GM23338 (cell line): ENCODE results near the gene TMEM218. TPM values are rescaled to one million over a fixed set of nuclear protein-coding genes. Genes with fewer than 3 reads are reported as not detected.

Experiments used
- ATAC-seq: fragments of 200-7000 bp; cut with Tn5 transposase; 3 replicates; pipeline ENCODE4 v1.9.1; 2020
- DNase-seq: peaks from one replicate; pipeline ENCODE4 v3.0.0-alpha.2; 2015; ENCODE audit warnings: low spot score
- H2AFZ ChIP-seq: fragments of 200-600 bp; sonication (generic); 2 replicates; pipeline ENCODE4 v1.8.0; 2016; ENCODE audit warnings: antibody characterized with exemption, mild to moderate bottlenecking, moderate library complexity
- H3F3A ChIP-seq: fragments of 200-600 bp; sonication (generic); replicated peaks from 2 replicates; pipeline ENCODE4 v1.8.0; 2017; ENCODE audit warnings: antibody characterized with exemption, mixed run types, low read depth
- H3K27ac ChIP-seq: fragments of 200-600 bp; sonication (generic); 2 replicates; pipeline ENCODE4 v1.6.1; 2016; ENCODE audit warnings: low read depth
- H3K27me3 ChIP-seq: fragments of 200-600 bp; sonication (generic); 2 replicates; pipeline ENCODE4 v1.8.0; 2016; ENCODE audit warnings: mild to moderate bottlenecking, mixed run types, moderate library complexity; ENCODE audit not compliant: insufficient read depth
- H3K36me3 ChIP-seq: fragments of 200-600 bp; sonication (generic); 2 replicates; pipeline ENCODE4 v1.8.0; 2016; ENCODE audit warnings: mild to moderate bottlenecking; ENCODE audit not compliant: insufficient read depth
- H3K4me1 ChIP-seq: fragments of 200-600 bp; sonication (generic); 2 replicates; pipeline ENCODE4 v1.8.0; 2016; ENCODE audit warnings: mild to moderate bottlenecking, moderate library complexity; ENCODE audit not compliant: insufficient read depth
- H3K4me2 ChIP-seq: fragments of 200-600 bp; sonication (generic); 2 replicates; pipeline ENCODE4 v1.7.1; 2017; ENCODE audit warnings: mixed run types
- H3K4me3 ChIP-seq: fragments of 200-600 bp; sonication (generic); 2 replicates; pipeline ENCODE4 v1.6.1; 2016; ENCODE audit warnings: mixed run types
- H3K79me2 ChIP-seq: fragments of 200-600 bp; sonication (generic); replicated peaks from 2 replicates; pipeline ENCODE4 v1.8.0; 2017; ENCODE audit warnings: mild to moderate bottlenecking; ENCODE audit not compliant: insufficient read depth
- H3K9me2 ChIP-seq: fragments of 200-600 bp; sonication (generic); 2 replicates; pipeline ENCODE4 v1.8.0; 2017; ENCODE audit not compliant: insufficient read depth
- H4K20me1 ChIP-seq: fragments of 200-600 bp; sonication (generic); replicated peaks from 2 replicates; pipeline ENCODE4 v1.8.0; 2017; ENCODE audit warnings: mild to moderate bottlenecking; ENCODE audit not compliant: insufficient read depth
- H3K27ac Mint-ChIP-seq: 2 replicates; pipeline ENCODE4 v1.8.0; 2020; ENCODE audit warnings: inconsistent platforms, mild to moderate bottlenecking, moderate library complexity, mixed read lengths
- H3K27me3 Mint-ChIP-seq: 3 replicates; pipeline ENCODE4 v1.8.0; 2022; ENCODE audit warnings: low read depth, mild to moderate bottlenecking, moderate library complexity, mixed read lengths, inconsistent platforms; ENCODE audit not compliant: insufficient read depth, poor library complexity
- H3K36me3 Mint-ChIP-seq: 3 replicates; pipeline ENCODE4 v1.8.0; 2021; ENCODE audit warnings: low read depth, mild to moderate bottlenecking, inconsistent platforms, moderate library complexity, mixed read lengths
- H3K4me1 Mint-ChIP-seq: 3 replicates; pipeline ENCODE4 v1.8.0; 2020; ENCODE audit warnings: mild to moderate bottlenecking, inconsistent platforms, mixed read lengths
- H3K4me3 Mint-ChIP-seq: 3 replicates; pipeline ENCODE4 v1.8.0; 2021; ENCODE audit warnings: moderate library complexity, mild to moderate bottlenecking, inconsistent platforms, mixed read lengths
- H3K9me3 Mint-ChIP-seq: 3 replicates; pipeline ENCODE4 v1.8.0; 2020; ENCODE audit warnings: moderate library complexity, mild to moderate bottlenecking, inconsistent platforms, mixed read lengths
- CREB1 ChIP-seq: fragments of 250-450 bp; sonication (Bioruptor Pico); IDR thresholded peaks from 2 replicates; pipeline ENCODE4 v1.5.0; 2020; ENCODE audit warnings: low read depth, mild to moderate bottlenecking, moderate library complexity
- EZH2 ChIP-seq: fragments of 200-600 bp; sonication (generic); IDR thresholded peaks from one replicate; pipeline ENCODE4 v1.8.0; 2017; ENCODE audit warnings: antibody characterized with exemption, mild to moderate bottlenecking, low read depth; ENCODE audit not compliant: unreplicated experiment
- EZH2phosphoT487 ChIP-seq: fragments of 200-600 bp; sonication (generic); IDR thresholded peaks from one replicate; pipeline ENCODE4 v1.8.1; 2018; ENCODE audit warnings: antibody characterized with exemption; ENCODE audit not compliant: unreplicated experiment
- JUNB ChIP-seq: IDR thresholded peaks from one replicate; pipeline ENCODE4 v1.6.1; 2016; ENCODE audit warnings: antibody characterized with exemption; ENCODE audit not compliant: unreplicated experiment
- NANOG ChIP-seq: IDR thresholded peaks from 2 replicates; pipeline ENCODE4 v1.6.1; 2016; ENCODE audit warnings: antibody characterized with exemption, borderline replicate concordance
- POLR2AphosphoS5 ChIP-seq: IDR thresholded peaks from 2 replicates; pipeline ENCODE4 v1.6.1; 2016; ENCODE audit warnings: antibody characterized with exemption, low read depth
- REST ChIP-seq: IDR thresholded peaks from one replicate; pipeline ENCODE4 v1.6.1; 2018; ENCODE audit warnings: antibody characterized with exemption; ENCODE audit not compliant: unreplicated experiment
- STAT1 ChIP-seq: IDR thresholded peaks from one replicate; pipeline ENCODE4 v1.6.1; 2016; ENCODE audit warnings: antibody characterized with exemption; ENCODE audit not compliant: unreplicated experiment
- ZNF114 ChIP-seq: fragments of 250-450 bp; sonication (Bioruptor Pico); IDR thresholded peaks from 2 replicates; pipeline ENCODE4 v1.5.0; 2020; ENCODE audit warnings: mild to moderate bottlenecking, moderate library complexity
- ZNF331 ChIP-seq: fragments of 250-450 bp; sonication (Bioruptor Pico); IDR thresholded peaks from 2 replicates; pipeline ENCODE4 v1.5.0; 2020; ENCODE audit warnings: low read depth, mild to moderate bottlenecking, moderate library complexity
- ZNF462 ChIP-seq: fragments of 250-450 bp; sonication (Bioruptor Pico); IDR thresholded peaks from 2 replicates; pipeline ENCODE4 v1.5.0; 2020; ENCODE audit warnings: mild to moderate bottlenecking, moderate library complexity
- polyA plus RNA-seq: library from polyadenylated mRNA; unstranded; fragments of >200 nt; fragmentation: Nextera tagmentation; extraction: Ambion mirVana; gene quantifications from 2 replicates; pipeline ENCODE4 v1.2.1, GENCODE V29; 2016
- total RNA-seq: library from RNA; depleted of rRNA; stranded (reverse); fragments of >200 nt; shearing (Covaris generic); gene quantifications from 2 replicates; pipeline ENCODE4 v1.2.3, GENCODE V29; 2014
- TF ChIP-seq, protein P1 (sequence below), 2 experiments: fragments of 200-600 bp in 1 of 2; sonication (generic) in 1 of 2; conservative IDR thresholded peaks; 2 replicates each; pipeline versions ENCODE4 v1.5.1 to v1.6.1; 2016 to 2017; ENCODE audit warnings: antibody characterized with exemption in 2 of 2, low read depth in 2 of 2, mild to moderate bottlenecking in 2 of 2, moderate library complexity in 1 of 2
- TF ChIP-seq, protein P2 (sequence below): IDR thresholded peaks from 2 replicates; pipeline ENCODE4 v1.6.1; 2016; ENCODE audit warnings: antibody characterized with exemption

TMEM218 gene
- total and polyA plus RNA-seq, 2 experiments from 2014 or later: 23.7 to 24.2 TPM

DNA sequence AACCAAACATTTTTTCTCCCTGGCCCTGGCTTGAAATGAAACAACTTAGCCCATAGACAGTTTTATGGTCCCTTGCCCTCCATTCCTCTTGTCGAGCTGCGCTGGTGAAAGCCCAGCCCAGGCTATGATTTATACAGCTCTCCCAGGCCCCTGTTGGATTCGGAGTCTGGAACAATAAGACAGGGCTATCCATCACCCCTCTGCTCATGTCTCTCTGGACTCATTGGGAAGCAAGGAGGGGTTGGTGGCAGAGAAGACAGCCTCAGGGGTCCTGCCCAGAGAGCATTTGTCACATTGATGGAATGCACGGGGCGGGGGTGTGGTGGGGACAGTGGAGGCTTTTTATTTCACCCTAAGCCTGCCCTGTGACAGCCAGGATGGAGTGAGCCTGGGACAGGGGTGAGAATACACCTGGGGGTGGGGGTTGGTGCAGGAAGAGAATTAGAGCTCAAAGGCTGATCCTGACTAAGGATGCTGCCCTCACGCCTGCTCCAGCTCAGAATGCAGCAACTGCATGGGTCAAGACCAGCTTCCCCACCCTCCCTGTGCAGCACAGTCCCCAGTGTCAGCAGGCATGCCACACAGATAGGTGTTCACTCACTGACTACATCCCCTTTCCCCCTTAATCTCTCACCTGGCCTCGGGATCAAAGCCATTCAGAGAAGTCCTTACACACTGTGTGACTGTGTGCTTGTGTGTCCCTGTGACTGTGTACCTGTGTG is 43.1 kb upstream of the TMEM218 start:
- Histone ChIP-seq H3K27ac (no peak overlapping the region), H4K20me1 (no peaks in the 10 kb centered on the region), H3K4me3 (no peak overlapping the region), H3F3A (no peaks in the 10 kb centered on the region), H3K27me3 (0 out of 2 replicates have a peak, but pooled peaks cover 3% of the 10 kb centered on the region), H3K79me2 (no peaks in the 10 kb centered on the region), H3K9me2 (no peaks in the 10 kb centered on the region), H3K36me3 (no peaks in the 10 kb centered on the region), H3K4me1 (no peaks in the 10 kb centered on the region; the same call in 1 of the 2 replicates), H3K4me2 (no peak overlapping the region), H2AFZ (no peak overlapping the region)
- DNase-seq: no peak
- H3K27ac Mint-ChIP-seq: no peak overlapping the region
- ATAC-seq: no peak
- H3K36me3 Mint-ChIP-seq: peaks cover 3% of the 10 kb centered on the region; the same call in 1 of the 3 replicates
- H3K27me3 Mint-ChIP-seq: no peaks in the 10 kb centered on the region
- H3K4me3 Mint-ChIP-seq: no peak overlapping the region
- H3K9me3 Mint-ChIP-seq: peaks cover 4% of the 10 kb centered on the region; the same call in 2 of the 3 replicates
- H3K4me1 Mint-ChIP-seq: peaks cover 15% of the 10 kb centered on the region
- no peak for TF ChIP-seq JUNB
- TF ChIP-seq, protein P1, sequence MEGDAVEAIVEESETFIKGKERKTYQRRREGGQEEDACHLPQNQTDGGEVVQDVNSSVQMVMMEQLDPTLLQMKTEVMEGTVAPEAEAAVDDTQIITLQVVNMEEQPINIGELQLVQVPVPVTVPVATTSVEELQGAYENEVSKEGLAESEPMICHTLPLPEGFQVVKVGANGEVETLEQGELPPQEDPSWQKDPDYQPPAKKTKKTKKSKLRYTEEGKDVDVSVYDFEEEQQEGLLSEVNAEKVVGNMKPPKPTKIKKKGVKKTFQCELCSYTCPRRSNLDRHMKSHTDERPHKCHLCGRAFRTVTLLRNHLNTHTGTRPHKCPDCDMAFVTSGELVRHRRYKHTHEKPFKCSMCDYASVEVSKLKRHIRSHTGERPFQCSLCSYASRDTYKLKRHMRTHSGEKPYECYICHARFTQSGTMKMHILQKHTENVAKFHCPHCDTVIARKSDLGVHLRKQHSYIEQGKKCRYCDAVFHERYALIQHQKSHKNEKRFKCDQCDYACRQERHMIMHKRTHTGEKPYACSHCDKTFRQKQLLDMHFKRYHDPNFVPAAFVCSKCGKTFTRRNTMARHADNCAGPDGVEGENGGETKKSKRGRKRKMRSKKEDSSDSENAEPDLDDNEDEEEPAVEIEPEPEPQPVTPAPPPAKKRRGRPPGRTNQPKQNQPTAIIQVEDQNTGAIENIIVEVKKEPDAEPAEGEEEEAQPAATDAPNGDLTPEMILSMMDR (conservative IDR thresholded peaks at IDR 0.05; ENCODE audit: low read depth in 2 of 2): no peak
- TF ChIP-seq ZNF462 (CRISPR knock-in tag): no peak
- TF ChIP-seq EZH2phosphoT487: no peak
- TF ChIP-seq, protein P2, sequence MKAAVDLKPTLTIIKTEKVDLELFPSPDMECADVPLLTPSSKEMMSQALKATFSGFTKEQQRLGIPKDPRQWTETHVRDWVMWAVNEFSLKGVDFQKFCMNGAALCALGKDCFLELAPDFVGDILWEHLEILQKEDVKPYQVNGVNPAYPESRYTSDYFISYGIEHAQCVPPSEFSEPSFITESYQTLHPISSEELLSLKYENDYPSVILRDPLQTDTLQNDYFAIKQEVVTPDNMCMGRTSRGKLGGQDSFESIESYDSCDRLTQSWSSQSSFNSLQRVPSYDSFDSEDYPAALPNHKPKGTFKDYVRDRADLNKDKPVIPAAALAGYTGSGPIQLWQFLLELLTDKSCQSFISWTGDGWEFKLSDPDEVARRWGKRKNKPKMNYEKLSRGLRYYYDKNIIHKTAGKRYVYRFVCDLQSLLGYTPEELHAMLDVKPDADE: no peak
- TF ChIP-seq REST: no peak
- TF ChIP-seq ZNF114 (CRISPR knock-in tag): no peak
- no peak for TF ChIP-seq NANOG
- TF ChIP-seq POLR2AphosphoS5: no peak
- TF ChIP-seq STAT1: no peak
- TF ChIP-seq ZNF331 (CRISPR knock-in tag): no peak
- no peak for TF ChIP-seq EZH2
- TF ChIP-seq CREB1: no peak
